GM20000 (cell line): ENCODE data around the gene ZNF493.

ENCODE experiments used
- DNase-seq: peaks from one replicate; pipeline ENCODE4 v3.0.0; 2012; ENCODE audit warnings: low spot score
- TF ChIP-seq, protein P1 (sequence below): IDR thresholded peaks from 2 replicates; pipeline ENCODE4 v1.5.1; 2012; ENCODE audit warnings: mild to moderate bottlenecking, control low read depth; ENCODE audit errors: extremely low read depth, missing control alignments

Gene ZNF493

GRCh38 chr19:21463449-21464105, 66.6 kb downstream of the ZNF493 start:
- DNase-seq: peak; percentile 58
- TF ChIP-seq, protein P1, sequence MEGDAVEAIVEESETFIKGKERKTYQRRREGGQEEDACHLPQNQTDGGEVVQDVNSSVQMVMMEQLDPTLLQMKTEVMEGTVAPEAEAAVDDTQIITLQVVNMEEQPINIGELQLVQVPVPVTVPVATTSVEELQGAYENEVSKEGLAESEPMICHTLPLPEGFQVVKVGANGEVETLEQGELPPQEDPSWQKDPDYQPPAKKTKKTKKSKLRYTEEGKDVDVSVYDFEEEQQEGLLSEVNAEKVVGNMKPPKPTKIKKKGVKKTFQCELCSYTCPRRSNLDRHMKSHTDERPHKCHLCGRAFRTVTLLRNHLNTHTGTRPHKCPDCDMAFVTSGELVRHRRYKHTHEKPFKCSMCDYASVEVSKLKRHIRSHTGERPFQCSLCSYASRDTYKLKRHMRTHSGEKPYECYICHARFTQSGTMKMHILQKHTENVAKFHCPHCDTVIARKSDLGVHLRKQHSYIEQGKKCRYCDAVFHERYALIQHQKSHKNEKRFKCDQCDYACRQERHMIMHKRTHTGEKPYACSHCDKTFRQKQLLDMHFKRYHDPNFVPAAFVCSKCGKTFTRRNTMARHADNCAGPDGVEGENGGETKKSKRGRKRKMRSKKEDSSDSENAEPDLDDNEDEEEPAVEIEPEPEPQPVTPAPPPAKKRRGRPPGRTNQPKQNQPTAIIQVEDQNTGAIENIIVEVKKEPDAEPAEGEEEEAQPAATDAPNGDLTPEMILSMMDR: no peak

GRCh38 chr19:21466627-21467026, 69.7 kb downstream of the ZNF493 start:
- TF ChIP-seq, protein P1: no peak
- DNase-seq: no peak

- TF ChIP-seq, protein P1: no peak
- no peak for DNase-seq
Observed at GRCh38 chr19:21468791-21469190, 71.9 kb downstream of the ZNF493 start.

GRCh38 chr19:21472507-21472906, 75.6 kb downstream of the ZNF493 start:
- no peak for DNase-seq
- TF ChIP-seq, protein P1: no peak

- TF ChIP-seq, protein P1: no peak
- DNase-seq: peak; percentile 76
Observed at GRCh38 chr19:21474671-21475181, 77.8 kb downstream of the ZNF493 start.
